PC-3 (cell line): ENCODE results near the gene DRD5. TPM values are rescaled to one million over a fixed set of nuclear protein-coding genes. Genes with fewer than 3 reads are reported as not detected.

Experiments used
- ATAC-seq: fragments of 200-7000 bp; cut with Tn5 transposase; 2 replicates; pipeline ENCODE4 v1.9.1; 2020; ENCODE audit warnings: mild to moderate bottlenecking, moderate library complexity
- BruUV-seq: library from RNA; stranded (reverse); fragments of 400-500 nt; replicated peaks from 2 replicates; lab custom pipeline; 2021; lab: Mats Ljungman, UMichigan
- CTCF ChIA-PET: fragments of 300-600 bp; sonication (Branson Sonifier 250); formaldehyde crosslinking; loops from one replicate; lab custom pipeline; 2022; ENCODE audit warnings: antibody characterized with exemption; lab: Charles Lee
- POLR2A ChIA-PET: fragments of 300-600 bp; sonication (Branson Sonifier 250); formaldehyde crosslinking; loops from one replicate; lab custom pipeline; 2022; ENCODE audit warnings: antibody characterized with exemption; ENCODE audit not compliant: unreplicated experiment; lab: Charles Lee
- DNase-seq: peaks from one replicate; pipeline ENCODE4 v3.0.0-alpha.2; 2015
- H2AFZ ChIP-seq: fragments of 300-600 bp; sonication (generic); 2 replicates; pipeline ENCODE4 v1.6.0; 2016; ENCODE audit warnings: antibody characterized with exemption, low read length
- H3F3A ChIP-seq: fragments of 300-600 bp; sonication (generic); one replicate; pipeline ENCODE4 v1.6.0; 2017; ENCODE audit warnings: antibody characterized with exemption, low read length, control low read depth, mild to moderate bottlenecking; ENCODE audit not compliant: unreplicated experiment
- H3K27ac ChIP-seq: fragments of 300-600 bp; sonication (generic); 2 replicates; pipeline ENCODE4 v1.5.1; 2016; ENCODE audit warnings: mild to moderate bottlenecking, low read length
- H3K27me3 ChIP-seq: fragments of 300-600 bp; sonication (generic); 2 replicates; pipeline ENCODE4 v1.6.1; 2016; ENCODE audit warnings: low read length, mixed read lengths
- H3K36me3 ChIP-seq: fragments of 300-600 bp; sonication (generic); 2 replicates; pipeline ENCODE4 v1.6.1; 2016; ENCODE audit warnings: low read depth, mixed run types, low read length, mixed read lengths
- H3K4me1 ChIP-seq: fragments of 300-600 bp; sonication (generic); 2 replicates; pipeline ENCODE4 v1.5.1; 2016; ENCODE audit warnings: low read length; ENCODE audit not compliant: insufficient read depth
- H3K4me2 ChIP-seq: fragments of 300-600 bp; sonication (generic); 2 replicates; pipeline ENCODE4 v1.6.0; 2016; ENCODE audit warnings: low read length
- H3K4me3 ChIP-seq: fragments of 300-600 bp; sonication (generic); 2 replicates; pipeline ENCODE4 v1.5.1; 2016; ENCODE audit warnings: mild to moderate bottlenecking, low read length, mixed read lengths
- H3K79me2 ChIP-seq: fragments of 300-600 bp; sonication (generic); 2 replicates; pipeline ENCODE4 v1.6.1; 2017; ENCODE audit warnings: low read length, mixed read lengths
- H3K9ac ChIP-seq: fragments of 300-600 bp; sonication (generic); 2 replicates; pipeline ENCODE4 v1.6.0; 2016; ENCODE audit warnings: mild to moderate bottlenecking, low read length
- H3K9me2 ChIP-seq: fragments of 300-600 bp; sonication (generic); replicated peaks from 2 replicates; pipeline ENCODE4 v1.6.1; 2016; ENCODE audit warnings: mixed run types, low read length, mixed read lengths
- H3K9me3 ChIP-seq: fragments of 300-600 bp; sonication (generic); 2 replicates; pipeline ENCODE4 v1.6.1; 2016; ENCODE audit warnings: low read length, mixed read lengths
- H4K20me1 ChIP-seq: fragments of 300-600 bp; sonication (generic); 2 replicates; pipeline ENCODE4 v1.6.1; 2016; ENCODE audit warnings: low read length, mixed read lengths
- EZH2 ChIP-seq: fragments of 300-600 bp; sonication (generic); IDR thresholded peaks from one replicate; pipeline ENCODE4 v1.6.1; 2017; ENCODE audit warnings: antibody characterized with exemption, mild to moderate bottlenecking, low read length; ENCODE audit not compliant: unreplicated experiment
- EZH2phosphoT487 ChIP-seq: fragments of 300-600 bp; sonication (generic); IDR thresholded peaks from 2 replicates; pipeline ENCODE4 v1.6.1; 2018; ENCODE audit warnings: mild to moderate bottlenecking, antibody characterized with exemption, low read length, borderline replicate concordance
- intact Hi-C: fragments of 100-400 bp; cut with micrococcal nuclease; formaldehyde crosslinking; loops from 2 replicates; pipeline ENCODE4 v1.9.0; 2023
- total RNA-seq: library from RNA; depleted of rRNA; stranded (reverse); fragments of >200 nt; gene quantifications from 2 replicates; pipeline ENCODE4 v1.2.3, GENCODE V29; 2014
- TF ChIP-seq, protein P1 (sequence below): fragments of 300-600 bp; sonication (generic); conservative IDR thresholded peaks from 2 replicates; pipeline ENCODE4 v1.5.1; 2017; ENCODE audit warnings: antibody characterized with exemption, low read depth, mild to moderate bottlenecking, low read length

DRD5 gene
- total RNA-seq, 1 experiment from 2014 or later: not detected

DNA sequence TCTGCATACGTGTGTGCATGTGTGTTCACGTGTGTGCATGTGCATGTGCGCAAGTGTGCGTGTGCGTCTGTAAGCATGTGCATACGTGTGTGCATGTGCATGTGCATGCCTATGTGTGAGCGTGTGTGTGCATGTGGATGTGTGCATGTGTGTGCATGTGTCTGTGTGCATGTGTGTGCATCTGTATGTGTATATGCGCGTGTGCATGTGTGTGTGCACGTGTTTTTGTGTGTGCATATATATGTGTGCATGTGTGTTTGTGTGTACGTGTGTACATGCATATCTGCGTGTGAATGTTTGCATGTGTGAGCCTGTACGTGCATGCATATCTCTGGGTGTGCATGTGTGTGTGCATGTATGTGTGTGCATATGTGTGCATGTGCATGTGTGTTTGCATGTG is 35.7 kb upstream of the DRD5 start:
- no peak overlapping the region for H3K4me2 ChIP-seq
- TF ChIP-seq EZH2 (no peak), EZH2phosphoT487 (no peak)
- TF ChIP-seq, protein P1, sequence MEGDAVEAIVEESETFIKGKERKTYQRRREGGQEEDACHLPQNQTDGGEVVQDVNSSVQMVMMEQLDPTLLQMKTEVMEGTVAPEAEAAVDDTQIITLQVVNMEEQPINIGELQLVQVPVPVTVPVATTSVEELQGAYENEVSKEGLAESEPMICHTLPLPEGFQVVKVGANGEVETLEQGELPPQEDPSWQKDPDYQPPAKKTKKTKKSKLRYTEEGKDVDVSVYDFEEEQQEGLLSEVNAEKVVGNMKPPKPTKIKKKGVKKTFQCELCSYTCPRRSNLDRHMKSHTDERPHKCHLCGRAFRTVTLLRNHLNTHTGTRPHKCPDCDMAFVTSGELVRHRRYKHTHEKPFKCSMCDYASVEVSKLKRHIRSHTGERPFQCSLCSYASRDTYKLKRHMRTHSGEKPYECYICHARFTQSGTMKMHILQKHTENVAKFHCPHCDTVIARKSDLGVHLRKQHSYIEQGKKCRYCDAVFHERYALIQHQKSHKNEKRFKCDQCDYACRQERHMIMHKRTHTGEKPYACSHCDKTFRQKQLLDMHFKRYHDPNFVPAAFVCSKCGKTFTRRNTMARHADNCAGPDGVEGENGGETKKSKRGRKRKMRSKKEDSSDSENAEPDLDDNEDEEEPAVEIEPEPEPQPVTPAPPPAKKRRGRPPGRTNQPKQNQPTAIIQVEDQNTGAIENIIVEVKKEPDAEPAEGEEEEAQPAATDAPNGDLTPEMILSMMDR: no peak
- no TSS peak for BruUV-seq
- intact Hi-C loops: no loop called here
- H3K9me3 ChIP-seq: no peaks in the 10 kb centered on the region
- H3K27me3 ChIP-seq: no peaks in the 10 kb centered on the region
- H3K4me1 ChIP-seq: no peaks in the 10 kb centered on the region
- no peak overlapping the region for H2AFZ ChIP-seq
- no peak overlapping the region for H3K9ac ChIP-seq
- no peaks in the 10 kb centered on the region for H3K79me2 ChIP-seq
- no peaks in the 10 kb centered on the region for H3K36me3 ChIP-seq
- ChIA-PET POLR2A (no interaction called here), CTCF (no interaction called here)
- H3F3A ChIP-seq: no peaks in the 10 kb centered on the region
- ATAC-seq (no peak), DNase-seq (no peak)
- no peaks in the 10 kb centered on the region for H3K9me2 ChIP-seq
- H3K4me3 ChIP-seq: no peak overlapping the region
- H4K20me1 ChIP-seq: no peaks in the 10 kb centered on the region
- H3K27ac ChIP-seq: no peak overlapping the region

DNA sequence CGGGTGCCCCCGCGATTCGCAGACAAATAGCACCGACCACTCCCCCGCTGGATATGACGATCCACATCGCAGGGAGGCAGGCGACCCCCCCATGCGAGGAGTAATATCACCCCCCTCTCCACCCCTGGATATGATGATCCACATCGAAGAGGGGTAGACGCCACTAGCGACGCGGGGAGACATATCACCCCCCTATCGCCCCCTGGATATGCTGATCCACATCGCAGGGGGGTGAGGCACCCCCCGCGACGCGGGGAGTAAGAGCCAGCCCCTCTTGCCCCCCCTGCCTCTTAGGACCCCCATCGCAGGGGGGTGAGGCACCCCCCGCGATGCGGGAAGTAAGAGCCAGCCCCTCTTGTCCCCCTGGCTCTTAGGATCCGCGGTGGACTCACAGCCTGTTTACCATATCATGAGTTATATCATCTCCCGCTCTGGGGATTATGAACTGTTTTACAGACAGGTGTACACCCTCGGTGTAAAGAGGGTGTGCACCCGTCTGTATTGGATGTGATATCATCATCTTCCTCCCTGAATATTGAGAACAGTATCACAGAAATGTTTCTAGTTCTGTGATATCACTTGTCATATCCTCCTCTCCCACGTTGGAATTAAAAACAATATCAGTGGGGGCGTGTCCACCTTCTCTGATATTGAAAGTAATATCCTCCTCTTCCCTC is 22.7 kb upstream of the DRD5 start:
- ATAC-seq: no peak
- Histone ChIP-seq H3F3A (no peaks in the 10 kb centered on the region), H3K27ac (no peak overlapping the region), H3K4me2 (no peak overlapping the region), H3K4me3 (no peak overlapping the region), H3K4me1 (no peaks in the 10 kb centered on the region), H4K20me1 (no peaks in the 10 kb centered on the region), H3K79me2 (no peaks in the 10 kb centered on the region), H3K27me3 (no peaks in the 10 kb centered on the region), H3K9me3 (no peaks in the 10 kb centered on the region), H3K36me3 (no peaks in the 10 kb centered on the region), H3K9me2 (no peaks in the 10 kb centered on the region), H2AFZ (no peak overlapping the region), H3K9ac (no peak overlapping the region)
- CTCF ChIA-PET: no interaction called here
- intact Hi-C loops: no loop called here
- DNase-seq: no peak
- POLR2A ChIA-PET: no interaction called here
- no TSS peak for BruUV-seq
- TF ChIP-seq, protein P1: no peak
- TF ChIP-seq EZH2phosphoT487: no peak
- TF ChIP-seq EZH2: no peak

DNA sequence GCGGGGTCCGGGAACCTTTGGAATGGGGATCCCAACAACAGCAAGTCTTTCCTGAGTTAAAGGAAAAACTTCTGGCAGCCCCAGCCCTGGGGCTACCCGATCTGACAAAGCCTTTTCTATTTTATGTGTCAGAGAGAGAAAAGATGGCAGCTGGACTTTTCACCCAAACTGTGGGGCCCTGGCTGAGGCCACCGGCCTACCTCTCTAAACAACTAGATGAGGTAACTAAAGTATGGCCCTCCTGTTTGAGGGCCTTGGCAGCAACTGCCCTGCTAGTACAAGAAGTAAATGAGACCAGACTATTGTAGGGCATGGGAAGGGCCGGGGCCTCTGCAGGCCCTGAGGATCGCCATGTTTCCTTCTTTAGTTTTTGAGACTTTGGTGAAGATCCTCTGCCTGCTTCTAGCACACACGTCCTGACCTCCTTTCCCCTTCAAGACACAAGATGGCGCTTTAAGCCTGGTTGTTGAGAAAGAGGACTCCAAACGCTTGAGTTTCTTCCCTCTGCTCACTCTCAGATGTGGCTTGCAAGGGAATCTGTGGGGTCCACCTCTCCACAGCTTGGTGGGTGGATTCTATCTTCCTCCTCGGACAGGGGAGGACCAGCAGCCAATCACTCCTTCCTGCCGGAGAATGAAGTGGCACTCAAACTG is 18.5 kb upstream of the DRD5 start:
- no peaks in the 10 kb centered on the region for H3K79me2 ChIP-seq
- peak; percentile 72 for DNase-seq
- no peaks in the 10 kb centered on the region for H3K9me2 ChIP-seq
- POLR2A ChIA-PET: no interaction called here
- CTCF ChIA-PET: no interaction called here
- no peaks in the 10 kb centered on the region for H3K4me1 ChIP-seq
- no peak for ATAC-seq
- TF ChIP-seq EZH2 (no peak), EZH2phosphoT487 (no peak)
- TF ChIP-seq, protein P1: peak; percentile 60
- no peak overlapping the region for H3K9ac ChIP-seq
- no peaks in the 10 kb centered on the region for H3K36me3 ChIP-seq
- no peak overlapping the region for H2AFZ ChIP-seq
- no peak overlapping the region for H3K4me2 ChIP-seq
- intact Hi-C loops: loop anchor here (1.0 to 10.0 kb wide), 3 partner anchors 252 to 772 kb away; no protein-coding TSS in a partner anchor
- H3K27ac ChIP-seq: no peak overlapping the region
- no peaks in the 10 kb centered on the region for H3K27me3 ChIP-seq
- H3K4me3 ChIP-seq: no peak overlapping the region
- H3K9me3 ChIP-seq: no peaks in the 10 kb centered on the region
- no peaks in the 10 kb centered on the region for H4K20me1 ChIP-seq
- BruUV-seq: no TSS peak
- no peaks in the 10 kb centered on the region for H3F3A ChIP-seq
